ENCODE results near the gene GRPEL2.
A peak's percentile ranks its signal among the peaks of the same experiment; 100 is the strongest.

GRPEL2 gene

GRCh38 chr5:149345147-149345891 is at the start of gene GRPEL2:
Gene GRPEL2, plus strand, starts transcription at chr5:149345499. Its CDS starts 41 bp downstream, at chr5:149345540.
- Histone ChIP-seq H3K4me2 (ENCODE audit: low read depth, low read length, poor library complexity, severe bottlenecking) (peak within 1 kb of the TSS; percentile 75), H3K36me3 (ENCODE audit: low read length) (peaks cover 26% of the 10 kb centered on the region), H3F3A (ENCODE audit: insufficient read depth) (peaks cover 14% of the 10 kb centered on the region), H2AFZ (ENCODE audit: low read depth, low read length, severe bottlenecking) (peak within 1 kb of the TSS; percentile 84), H3K9me3 (ENCODE audit: insufficient read depth, low read length) (no peaks in the 10 kb centered on the region), H3K79me2 (ENCODE audit: insufficient read depth, low read length) (peaks cover 37% of the 10 kb centered on the region), H3K9ac (ENCODE audit: low read length) (peak within 1 kb of the TSS; percentile 98), H3K4me3 (ENCODE audit: insufficient read depth, low read length, poor library complexity, severe bottlenecking) (peak within 1 kb of the TSS; percentile 99), H3K27ac (ENCODE audit: low read depth, low read length) (peak within 1 kb of the TSS; percentile 87), H3K9me2 (replicated peaks; ENCODE audit: insufficient read depth, low read length) (no peaks in the 10 kb centered on the region), H3K27me3 (ENCODE audit: low read length) (no peaks in the 10 kb centered on the region), H4K20me1 (ENCODE audit: low read depth, low read length) (no peaks in the 10 kb centered on the region)
- TF ChIP-seq, protein P1, sequence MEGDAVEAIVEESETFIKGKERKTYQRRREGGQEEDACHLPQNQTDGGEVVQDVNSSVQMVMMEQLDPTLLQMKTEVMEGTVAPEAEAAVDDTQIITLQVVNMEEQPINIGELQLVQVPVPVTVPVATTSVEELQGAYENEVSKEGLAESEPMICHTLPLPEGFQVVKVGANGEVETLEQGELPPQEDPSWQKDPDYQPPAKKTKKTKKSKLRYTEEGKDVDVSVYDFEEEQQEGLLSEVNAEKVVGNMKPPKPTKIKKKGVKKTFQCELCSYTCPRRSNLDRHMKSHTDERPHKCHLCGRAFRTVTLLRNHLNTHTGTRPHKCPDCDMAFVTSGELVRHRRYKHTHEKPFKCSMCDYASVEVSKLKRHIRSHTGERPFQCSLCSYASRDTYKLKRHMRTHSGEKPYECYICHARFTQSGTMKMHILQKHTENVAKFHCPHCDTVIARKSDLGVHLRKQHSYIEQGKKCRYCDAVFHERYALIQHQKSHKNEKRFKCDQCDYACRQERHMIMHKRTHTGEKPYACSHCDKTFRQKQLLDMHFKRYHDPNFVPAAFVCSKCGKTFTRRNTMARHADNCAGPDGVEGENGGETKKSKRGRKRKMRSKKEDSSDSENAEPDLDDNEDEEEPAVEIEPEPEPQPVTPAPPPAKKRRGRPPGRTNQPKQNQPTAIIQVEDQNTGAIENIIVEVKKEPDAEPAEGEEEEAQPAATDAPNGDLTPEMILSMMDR (IDR thresholded peaks at IDR 0.05; ENCODE audit: insufficient read depth, low read length, poor library complexity, severe bottlenecking), result no peak
- TF ChIP-seq EZH2phosphoT487 (conservative IDR thresholded peaks at IDR 0.05; ENCODE audit: low read length), result no peak

- TF ChIP-seq, protein P1 (IDR thresholded peaks at IDR 0.05; ENCODE audit: insufficient read depth, low read length, poor library complexity, severe bottlenecking), result no peak
- no peak for TF ChIP-seq EZH2phosphoT487 (conservative IDR thresholded peaks at IDR 0.05; ENCODE audit: low read length)
- H3K9me3 ChIP-seq (ENCODE audit: insufficient read depth, low read length), result no peaks in the 10 kb centered on the region
- no peaks in the 10 kb centered on the region for H4K20me1 ChIP-seq (ENCODE audit: low read depth, low read length)
- H3F3A ChIP-seq (ENCODE audit: insufficient read depth), result no peaks in the 10 kb centered on the region; the same call in 1 of the 2 replicates
- H3K27ac ChIP-seq (ENCODE audit: low read depth, low read length), result no peak overlapping the region
- H3K9ac ChIP-seq (ENCODE audit: low read length), result no peak overlapping the region
- H3K36me3 ChIP-seq (ENCODE audit: low read length), result no peaks in the 10 kb centered on the region
- H3K79me2 ChIP-seq (ENCODE audit: insufficient read depth, low read length), result no peaks in the 10 kb centered on the region
- no peak overlapping the region for H3K4me3 ChIP-seq (ENCODE audit: insufficient read depth, low read length, poor library complexity, severe bottlenecking)
- no peak overlapping the region for H3K4me2 ChIP-seq (ENCODE audit: low read depth, low read length, poor library complexity, severe bottlenecking)
- H3K27me3 ChIP-seq (ENCODE audit: low read length), result no peaks in the 10 kb centered on the region
- H2AFZ ChIP-seq (ENCODE audit: low read depth, low read length, severe bottlenecking), result no peak overlapping the region
- H3K9me2 ChIP-seq (replicated peaks; ENCODE audit: insufficient read depth, low read length), result no peaks in the 10 kb centered on the region
Measured at GRCh38 chr5:149297340-149298025, 47.8 kb upstream of the GRPEL2 start.

- H3K4me3 ChIP-seq (ENCODE audit: insufficient read depth, low read length, poor library complexity, severe bottlenecking), result no peak overlapping the region
- TF ChIP-seq EZH2phosphoT487 (conservative IDR thresholded peaks at IDR 0.05; ENCODE audit: low read length), result no peak
- TF ChIP-seq, protein P1 (IDR thresholded peaks at IDR 0.05; ENCODE audit: insufficient read depth, low read length, poor library complexity, severe bottlenecking), result no peak
- no peaks in the 10 kb centered on the region for H3K36me3 ChIP-seq (ENCODE audit: low read length)
- H3K27ac ChIP-seq (ENCODE audit: low read depth, low read length), result no peak overlapping the region
- no peak overlapping the region for H3K4me2 ChIP-seq (ENCODE audit: low read depth, low read length, poor library complexity, severe bottlenecking)
- H3F3A ChIP-seq (ENCODE audit: insufficient read depth), result no peaks in the 10 kb centered on the region; the same call in 1 of the 2 replicates
- H3K79me2 ChIP-seq (ENCODE audit: insufficient read depth, low read length), result no peaks in the 10 kb centered on the region
- H3K9me2 ChIP-seq (replicated peaks; ENCODE audit: insufficient read depth, low read length), result no peaks in the 10 kb centered on the region
- H4K20me1 ChIP-seq (ENCODE audit: low read depth, low read length), result no peaks in the 10 kb centered on the region
- H3K9ac ChIP-seq (ENCODE audit: low read length), result no peak overlapping the region
- H3K9me3 ChIP-seq (ENCODE audit: insufficient read depth, low read length), result no peaks in the 10 kb centered on the region
- H3K27me3 ChIP-seq (ENCODE audit: low read length), result no peaks in the 10 kb centered on the region
- H2AFZ ChIP-seq (ENCODE audit: low read depth, low read length, severe bottlenecking), result no peak overlapping the region
Measured at GRCh38 chr5:149298163-149298562, 47.1 kb upstream of the GRPEL2 start.
